GM04503 (cell line): Measurements from ENCODE around the gene PREX1.

Experiments used
- DNase-seq: peaks from one replicate; pipeline ENCODE4 v3.0.0-alpha.2; 2012; ENCODE audit warnings: low read depth

Gene PREX1

DNA sequence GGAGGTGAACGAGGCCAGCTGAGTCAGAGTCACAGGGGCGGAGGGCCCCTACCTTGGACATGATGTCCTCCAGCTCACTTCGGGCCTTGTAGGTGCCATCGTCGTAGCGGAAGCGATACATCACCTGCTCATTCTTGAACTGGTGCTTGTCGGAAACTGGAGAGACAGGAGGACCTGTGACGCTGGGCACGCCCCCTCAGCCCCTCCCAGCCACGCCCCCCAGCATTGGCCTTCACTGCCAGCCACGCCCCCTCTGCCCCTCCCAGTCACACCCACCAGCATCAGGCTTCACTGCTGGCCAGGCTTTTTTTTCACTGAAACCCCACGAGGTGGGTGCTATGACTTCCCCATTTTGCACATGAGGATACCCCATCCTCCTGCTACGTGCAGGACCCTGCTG, 148.2 kb downstream of the PREX1 start:
- no peak for DNase-seq

DNA sequence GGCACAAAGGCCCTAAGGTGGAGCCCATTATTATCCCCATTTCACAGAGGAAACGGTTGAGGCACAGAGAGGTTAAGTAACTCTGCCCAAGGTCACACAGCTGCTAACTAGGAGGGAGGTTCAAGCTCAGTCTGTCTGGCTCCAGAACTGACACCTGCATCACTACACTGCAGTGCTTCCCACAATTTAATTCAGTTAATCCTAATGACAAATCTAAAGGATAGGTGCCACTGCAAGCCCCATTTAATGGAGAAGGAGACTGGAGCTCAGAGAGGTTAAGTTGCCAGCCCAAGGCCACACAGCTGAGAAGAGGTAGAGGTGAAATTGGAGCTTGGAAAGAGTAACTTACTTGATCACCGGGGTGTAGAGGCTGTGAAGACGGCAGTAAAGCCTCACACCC, 148.8 kb downstream of the PREX1 start:
- no peak for DNase-seq

DNA sequence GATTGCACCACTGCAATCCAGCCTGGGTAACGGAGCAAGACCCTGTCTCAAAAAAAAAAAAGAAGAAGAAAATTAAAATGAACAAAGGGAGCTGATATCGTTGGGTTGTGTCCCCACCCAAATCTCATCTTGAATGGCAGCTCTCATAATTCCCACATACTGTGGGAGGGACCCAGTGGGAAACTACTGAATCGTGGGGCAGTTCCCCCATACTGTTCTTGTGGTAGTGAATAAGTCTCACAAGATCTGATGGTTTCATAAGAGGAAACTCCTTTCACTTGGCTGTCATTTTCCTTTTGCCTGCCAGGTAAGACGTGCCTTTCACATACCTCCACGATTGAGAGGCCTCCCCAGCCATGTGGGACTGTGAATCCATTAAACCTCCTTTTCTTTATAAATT, 149.4 kb downstream of the PREX1 start:
- no peak for DNase-seq

DNA sequence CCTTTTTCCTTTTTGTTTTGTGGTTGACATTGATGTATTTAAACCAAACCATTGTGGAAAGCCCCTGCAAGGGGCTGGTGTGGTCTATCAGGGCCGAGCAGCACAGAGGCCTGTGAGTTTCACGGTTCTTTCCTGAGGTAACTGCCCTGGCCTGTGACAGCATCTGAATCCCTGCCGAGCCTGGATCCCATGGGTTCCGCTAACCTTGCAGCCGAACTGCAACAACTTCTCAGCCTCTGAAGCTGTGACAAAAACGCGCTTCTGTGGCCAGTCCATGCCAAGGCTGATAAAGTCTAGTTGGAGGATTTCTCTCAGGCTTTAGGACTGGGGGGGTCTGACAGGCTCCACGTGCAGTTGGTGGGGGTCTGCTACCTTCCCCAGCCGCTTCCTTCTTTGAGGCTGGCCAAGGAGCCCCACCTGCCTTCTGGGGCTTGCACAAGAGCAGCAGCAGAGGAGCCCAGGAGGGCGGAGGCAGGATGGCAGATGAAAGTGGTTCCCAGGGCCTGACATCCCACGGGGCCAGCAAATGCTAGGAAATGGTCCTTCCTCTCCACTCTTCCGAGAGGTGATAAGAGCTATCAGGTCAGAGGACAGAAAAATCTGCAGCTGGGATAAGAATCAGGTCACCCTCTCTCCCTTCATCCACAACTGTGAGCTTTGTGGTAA, 150.9 kb downstream of the PREX1 start:
- DNase-seq: no peak

DNA sequence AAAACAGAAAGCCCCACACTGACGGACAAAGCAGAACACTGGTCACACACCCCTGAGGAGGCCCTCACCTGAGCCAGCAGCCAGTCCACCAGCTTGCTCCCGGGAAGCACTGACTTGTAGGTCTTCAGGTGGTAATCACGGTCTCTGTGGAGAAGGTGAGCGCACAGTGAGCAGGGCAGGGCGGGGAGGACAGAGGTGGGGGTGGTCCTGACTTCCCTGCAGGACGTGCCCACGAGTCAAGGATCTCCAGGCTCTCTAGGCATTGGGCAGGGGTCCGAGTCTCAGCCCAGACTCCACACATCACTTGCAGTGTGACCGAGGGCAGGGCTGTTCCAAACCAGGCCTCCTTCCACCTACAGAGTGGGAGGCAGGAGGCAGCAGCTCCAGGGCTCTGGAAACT, 151.7 kb downstream of the PREX1 start:
- no peak for DNase-seq

DNA sequence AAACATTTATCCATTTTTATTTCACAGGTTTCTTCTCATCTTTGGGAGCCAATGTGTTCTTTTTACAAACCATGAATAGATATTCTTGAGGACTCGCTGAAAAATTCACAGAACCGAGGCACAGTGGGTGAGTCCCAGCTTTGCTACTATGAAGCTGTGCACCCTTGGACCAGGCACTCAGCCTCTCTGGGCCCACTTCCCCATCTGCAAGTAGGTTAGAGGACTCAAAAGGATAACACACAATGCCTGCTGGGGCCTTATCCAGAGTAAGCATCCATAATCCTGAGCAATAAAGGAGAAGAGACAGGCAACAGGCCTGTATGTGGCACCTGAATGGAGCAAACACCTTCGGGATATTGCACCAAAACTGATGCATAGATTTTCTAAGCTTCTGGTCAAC, 153.3 kb downstream of the PREX1 start:
- no peak for DNase-seq

DNA sequence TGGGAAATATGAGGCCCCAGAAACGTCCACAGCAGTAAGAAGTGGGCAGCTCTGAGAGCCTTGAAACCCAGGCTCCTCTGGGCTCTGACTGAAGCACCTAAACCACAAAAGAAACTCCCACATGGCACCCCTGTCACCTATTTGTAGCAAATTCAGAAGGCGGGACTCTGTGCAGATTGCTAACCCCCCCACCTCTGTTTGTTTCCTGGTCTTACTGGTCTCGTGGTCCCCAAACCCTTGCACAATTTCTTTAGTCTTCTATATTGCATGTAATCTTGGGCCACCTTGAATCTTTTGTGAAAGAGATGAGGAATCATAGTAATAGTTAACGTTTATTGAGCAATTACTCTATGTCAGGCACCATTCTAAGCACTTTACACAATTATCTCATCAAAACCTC, 154.3 kb downstream of the PREX1 start:
- no peak for DNase-seq

DNA sequence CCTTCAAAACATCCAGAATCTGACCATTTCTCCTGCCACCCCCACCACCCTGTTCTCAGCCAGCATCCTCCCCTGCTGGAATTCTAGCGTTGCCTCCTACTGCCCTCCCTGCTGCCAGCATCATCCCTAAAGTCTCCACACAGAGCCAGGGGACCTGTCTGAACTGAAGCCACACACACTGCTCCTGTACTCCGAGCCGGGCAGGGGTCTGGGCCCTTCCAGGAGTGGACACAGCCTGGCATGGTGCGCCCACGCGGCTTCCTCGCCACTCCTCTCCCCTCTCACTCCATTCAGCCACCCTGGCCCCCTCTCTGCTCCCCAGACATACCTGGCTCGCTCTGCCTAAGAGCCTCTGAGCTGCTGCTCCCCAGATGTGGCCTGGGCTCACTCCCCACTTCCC, 155.5 kb downstream of the PREX1 start:
- no peak for DNase-seq

DNA sequence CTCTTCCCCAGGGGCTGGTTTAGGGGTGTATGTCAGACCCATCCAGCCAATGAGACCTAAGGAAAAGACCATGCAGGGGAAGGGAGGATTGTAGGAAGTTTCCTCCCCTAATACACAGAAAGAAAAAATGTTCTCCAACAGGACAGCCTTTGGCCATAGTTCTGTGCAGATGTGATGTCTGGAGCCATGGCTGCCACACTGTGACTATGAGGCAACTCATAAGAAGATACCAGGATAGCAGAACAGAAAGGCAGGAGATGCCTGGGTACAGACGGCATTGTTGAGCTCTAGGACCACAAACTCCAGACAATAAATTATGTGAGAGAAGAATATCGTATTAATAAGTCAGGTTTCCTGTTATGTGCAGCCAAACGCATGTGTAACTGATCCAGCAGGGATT, 156.7 kb downstream of the PREX1 start:
- no peak for DNase-seq

DNA sequence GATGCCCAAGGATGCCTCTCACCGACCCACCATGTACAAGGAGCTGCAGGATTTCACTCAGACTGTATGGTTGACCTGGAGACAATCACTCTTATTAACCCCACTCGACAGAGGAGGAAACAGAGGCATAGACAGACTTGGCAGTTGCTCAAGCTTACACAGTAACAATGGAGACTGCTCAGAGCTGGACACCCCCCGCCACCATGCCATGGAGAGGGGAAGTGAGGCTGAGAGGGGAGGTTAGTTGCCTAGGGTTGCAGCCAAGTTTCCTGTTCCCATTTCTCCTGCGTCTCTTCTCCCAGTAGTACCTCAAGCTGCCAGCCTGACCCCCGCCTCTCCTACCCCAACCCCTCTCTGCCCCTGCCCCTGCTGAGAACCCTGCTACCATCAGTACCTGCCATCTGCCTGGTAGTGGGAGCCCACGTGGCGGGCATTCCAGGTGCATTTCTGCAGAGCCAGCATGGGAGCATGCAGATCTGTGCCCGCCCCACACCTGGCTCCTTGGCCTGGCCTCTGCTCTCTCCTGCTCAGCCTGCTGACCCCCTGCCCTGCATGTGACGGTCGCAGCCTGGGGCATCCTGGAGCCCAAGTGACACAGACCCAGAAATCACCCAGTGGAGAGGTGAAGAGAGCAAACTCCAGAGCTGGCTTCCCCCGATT, 157.7 kb downstream of the PREX1 start:
- DNase-seq: no peak

DNA sequence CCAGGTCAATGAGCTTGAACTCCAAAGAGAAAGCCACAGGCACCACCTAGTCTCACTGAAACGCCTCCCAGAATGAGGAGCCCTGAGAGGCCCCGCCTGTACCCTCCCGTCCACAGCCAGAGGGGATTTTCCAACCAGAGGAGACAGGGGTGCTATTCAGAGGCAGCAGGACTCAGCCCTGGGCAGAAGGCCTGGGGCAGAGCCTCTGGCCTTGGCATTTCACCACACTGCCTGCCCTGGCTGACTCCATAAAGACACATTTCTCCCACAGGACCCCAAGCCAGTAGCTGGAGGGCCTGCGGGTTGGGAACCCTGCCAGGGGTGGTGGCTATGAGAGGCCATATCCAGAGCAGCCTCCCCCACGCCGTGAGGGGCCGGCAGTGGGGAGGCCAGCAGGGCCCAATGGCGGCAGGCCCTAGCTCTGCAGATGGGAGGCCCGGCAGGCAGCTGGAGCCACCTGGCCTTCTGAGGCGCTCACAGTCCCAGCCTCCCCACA, 159.3 kb downstream of the PREX1 start:
- no peak for DNase-seq

DNA sequence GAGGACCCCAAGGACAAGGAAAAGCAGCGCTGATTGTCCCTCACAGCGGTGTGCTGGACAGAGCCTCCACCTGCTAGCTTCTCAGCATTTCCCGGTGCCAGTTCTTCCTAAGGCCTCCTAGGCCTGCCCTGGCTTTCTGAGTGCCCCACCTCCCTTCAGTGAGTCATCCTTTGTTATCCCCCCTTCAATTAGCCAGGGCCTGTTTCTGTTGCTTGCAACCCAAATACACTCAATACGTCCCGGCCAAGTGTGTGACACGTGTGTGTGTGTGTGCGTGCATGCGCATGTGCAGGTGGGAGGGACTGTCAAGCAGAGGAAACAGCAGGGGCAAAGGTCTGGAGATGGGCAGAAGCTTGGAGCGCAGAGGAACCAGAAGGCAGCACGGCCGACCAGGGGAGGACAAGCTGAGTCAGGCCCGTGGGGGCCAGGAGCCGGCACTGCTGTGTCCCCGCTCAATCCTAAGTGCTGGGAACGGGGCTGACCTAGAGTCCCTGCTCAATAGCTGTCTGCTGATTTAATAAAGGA, 159.8 kb downstream of the PREX1 start:
- no peak for DNase-seq

DNA sequence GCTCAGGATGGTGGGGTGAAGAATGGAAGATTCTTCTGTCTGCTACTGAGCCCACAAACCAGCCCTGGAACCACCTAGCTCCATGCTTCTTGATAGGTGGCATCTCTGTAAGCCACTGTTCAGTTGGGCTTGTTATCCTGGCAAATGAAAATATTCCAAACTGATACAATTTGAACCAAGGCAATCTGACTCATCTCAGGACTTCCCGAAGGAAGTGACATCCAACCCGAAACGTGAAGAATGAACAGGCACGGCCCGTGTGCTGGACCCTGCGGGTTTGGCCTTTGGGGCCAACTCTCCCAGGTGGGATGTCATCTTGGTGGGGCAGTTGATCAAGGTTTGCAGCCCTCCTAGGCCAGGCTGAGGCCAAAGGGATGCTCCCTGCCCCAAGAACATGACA, 160.3 kb downstream of the PREX1 start:
- DNase-seq: no peak

DNA sequence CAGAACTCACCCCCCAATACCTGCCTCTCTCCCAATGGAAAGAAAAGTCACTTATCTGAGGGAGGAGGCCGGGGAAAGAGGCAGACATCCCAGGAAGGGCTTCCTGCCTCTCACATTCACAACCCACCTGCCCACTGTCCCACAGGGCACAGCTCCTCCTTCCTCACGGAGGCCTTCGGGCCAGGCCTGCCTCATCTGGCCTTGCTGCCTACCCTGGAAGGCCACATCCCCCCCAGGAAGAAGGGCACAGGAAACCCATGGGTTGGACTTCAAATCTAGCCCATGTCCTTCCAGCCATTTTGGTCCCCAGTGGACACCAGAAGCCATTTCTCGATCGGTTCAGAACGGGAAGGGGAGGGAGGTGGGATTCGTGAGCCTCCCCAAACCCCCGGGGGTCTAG, 162.0 kb downstream of the PREX1 start:
- no peak for DNase-seq

DNA sequence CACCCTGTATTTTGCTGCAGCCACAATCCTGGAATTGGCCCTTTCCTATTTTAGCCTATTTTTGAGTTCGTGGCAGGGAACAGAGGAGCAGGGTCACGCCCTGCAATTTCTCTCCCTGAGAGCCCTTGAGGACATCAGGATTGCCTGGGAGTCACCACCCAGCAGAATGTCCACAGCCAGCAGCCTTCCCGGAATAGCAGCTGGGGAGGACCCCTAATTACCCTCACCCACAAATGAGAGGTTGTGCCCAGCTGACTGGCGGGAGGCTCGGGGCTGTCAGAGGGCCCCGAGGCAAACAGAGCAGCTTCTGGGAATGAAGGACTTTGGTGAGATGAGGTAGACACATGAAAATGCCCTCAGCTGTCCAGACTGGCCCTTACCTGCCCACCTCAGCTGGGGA, 165.1 kb downstream of the PREX1 start:
- DNase-seq: no peak

DNA sequence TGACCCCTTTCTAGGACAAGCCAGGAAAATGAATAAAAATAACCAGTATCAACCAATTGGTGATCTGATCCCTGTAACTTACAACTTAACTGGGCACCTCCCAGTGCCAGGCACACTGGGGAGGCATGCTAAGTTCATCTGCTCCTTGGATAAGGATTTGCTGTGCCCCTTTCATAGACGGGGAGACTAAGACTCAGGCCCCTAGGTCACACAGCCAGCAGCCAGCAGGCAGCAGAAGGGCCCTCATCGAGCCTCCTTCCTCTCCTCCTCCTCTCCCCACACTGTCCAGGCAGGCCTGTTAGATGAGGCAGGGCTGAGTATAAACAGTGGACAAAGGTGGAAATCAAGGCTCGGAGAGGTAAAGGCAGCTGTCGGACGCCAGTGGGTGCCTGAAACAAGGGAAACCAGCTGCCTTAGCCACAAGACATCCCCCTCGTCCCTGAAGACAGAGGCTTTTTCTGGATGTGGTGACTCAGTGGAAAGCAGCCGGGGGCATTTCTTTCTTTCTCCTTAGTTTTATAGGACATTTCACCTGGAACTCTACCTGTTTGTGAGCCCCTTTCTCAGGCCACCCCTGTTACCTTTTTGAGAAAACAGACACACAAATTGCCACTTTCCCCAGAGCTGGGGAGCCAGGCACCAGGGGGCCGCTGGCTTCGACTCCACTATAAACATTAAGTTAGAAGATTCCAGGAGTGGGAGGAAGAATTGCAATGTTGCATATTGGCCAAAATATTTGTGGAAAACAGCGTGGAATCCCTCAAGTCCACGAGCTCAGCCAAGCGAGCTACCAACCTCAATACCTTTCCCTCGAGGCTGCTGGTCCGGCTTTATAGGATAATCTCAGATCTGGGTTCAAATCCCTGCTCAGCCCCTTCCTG, 166.0 kb downstream of the PREX1 start:
- DNase-seq: no peak

DNA sequence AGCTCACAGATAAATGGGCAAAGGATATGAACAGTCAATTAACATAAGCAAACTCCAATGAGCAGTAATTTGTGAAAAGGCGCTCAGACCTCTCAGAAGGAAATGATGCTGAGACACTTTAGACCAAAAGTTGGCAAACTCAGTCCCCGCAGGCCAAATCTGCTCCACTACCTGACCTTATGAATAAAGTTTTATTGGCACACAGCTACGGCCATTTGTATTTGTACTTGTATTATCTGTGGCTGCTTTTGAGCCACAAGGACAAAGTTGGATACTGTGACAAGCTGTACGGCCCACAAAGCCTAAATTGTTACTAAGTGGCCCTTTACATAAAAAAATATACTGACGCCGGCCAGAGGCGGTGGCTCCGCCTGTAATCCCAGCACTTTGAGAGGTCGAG, 167.0 kb downstream of the PREX1 start:
- DNase-seq: no peak

DNA sequence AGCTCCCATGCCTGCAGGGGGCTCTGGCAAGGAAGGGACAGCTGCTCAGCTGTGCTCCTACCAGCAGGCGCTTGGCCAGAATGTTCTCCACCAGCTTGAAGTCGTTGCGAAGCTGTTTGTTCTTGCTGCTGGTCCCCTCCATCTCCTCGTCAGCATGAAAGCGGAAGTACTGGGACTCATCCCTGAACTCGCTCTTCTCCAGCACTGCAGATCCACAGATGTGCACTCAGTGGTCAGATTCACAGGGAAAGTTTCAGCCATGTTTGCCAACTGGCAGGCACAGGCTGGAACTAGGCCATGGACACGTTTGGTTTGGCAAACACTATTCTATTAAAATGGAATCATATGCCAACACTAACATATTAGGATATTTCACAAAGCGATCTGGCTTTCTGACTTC, 167.9 kb downstream of the PREX1 start:
- no peak for DNase-seq

DNA sequence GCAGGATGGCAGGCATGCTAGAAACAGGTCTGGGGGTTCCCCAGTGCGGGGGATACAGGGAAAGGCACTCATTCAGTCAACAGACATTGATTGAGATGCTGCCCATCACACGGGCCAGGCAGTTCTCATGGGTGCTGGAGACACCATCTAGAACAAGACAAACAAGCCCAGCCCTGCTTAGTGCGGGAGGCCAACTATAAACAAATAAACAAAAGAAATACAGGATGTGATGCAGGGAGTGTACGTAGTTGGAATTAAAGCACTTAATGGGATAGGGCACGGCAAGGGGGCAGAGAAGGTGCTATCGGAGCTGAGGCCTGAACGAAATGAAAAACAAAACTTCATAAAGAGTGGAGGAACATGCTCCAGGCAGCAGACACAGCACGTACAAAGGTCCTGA, 169.3 kb downstream of the PREX1 start:
- DNase-seq: no peak

DNA sequence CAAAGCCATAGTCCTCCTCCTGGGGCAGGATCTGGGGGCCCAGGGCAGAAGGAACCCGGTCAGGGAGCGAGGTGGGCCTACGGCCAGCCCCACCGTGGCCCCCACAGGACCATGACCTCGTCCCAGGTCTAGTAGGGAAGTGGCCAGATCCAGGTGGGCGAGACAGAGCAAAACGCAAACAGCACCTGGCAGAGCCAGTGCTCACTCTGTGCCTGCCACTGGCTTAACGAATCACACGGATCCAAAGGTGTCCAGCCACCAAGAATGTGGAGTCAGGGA, 169.7 kb downstream of the PREX1 start:
- no peak for DNase-seq

DNA sequence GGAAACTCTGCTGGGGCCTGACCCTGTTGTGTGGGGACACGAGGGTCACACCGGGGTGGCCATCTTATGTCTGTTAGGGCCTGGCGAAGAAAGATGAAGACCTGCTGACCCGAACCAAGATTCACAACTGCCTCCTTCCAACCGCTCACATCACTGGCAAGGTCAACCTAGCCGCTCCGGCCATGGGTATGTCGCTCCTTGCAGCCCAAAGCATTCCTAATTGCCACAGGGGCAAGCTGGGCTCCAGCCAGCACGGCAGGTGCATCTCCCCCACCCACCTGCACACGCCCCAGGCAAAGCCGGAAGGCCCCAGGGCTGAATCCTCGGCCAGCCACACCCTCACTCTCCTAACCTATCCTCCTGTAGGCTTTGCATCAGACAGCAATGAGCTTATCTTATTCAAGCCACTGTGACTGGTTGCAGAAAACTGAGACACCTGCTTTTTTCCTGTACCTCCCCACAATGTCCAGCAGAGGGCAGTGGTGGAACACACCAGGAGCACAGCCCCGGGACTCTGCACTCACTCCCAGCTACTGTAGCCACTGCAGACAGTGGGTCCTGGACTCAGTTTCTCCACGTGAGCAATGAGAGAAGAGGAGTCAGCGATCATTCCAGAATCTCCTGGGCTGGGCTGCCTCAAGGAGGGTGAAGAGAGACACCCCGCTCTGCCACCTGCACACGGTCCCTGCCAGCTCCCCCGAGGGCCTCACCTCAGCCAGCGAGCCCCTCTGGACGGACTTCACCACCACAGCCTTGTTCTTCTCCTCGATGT, 170.2 kb downstream of the PREX1 start:
- no peak for DNase-seq

DNA sequence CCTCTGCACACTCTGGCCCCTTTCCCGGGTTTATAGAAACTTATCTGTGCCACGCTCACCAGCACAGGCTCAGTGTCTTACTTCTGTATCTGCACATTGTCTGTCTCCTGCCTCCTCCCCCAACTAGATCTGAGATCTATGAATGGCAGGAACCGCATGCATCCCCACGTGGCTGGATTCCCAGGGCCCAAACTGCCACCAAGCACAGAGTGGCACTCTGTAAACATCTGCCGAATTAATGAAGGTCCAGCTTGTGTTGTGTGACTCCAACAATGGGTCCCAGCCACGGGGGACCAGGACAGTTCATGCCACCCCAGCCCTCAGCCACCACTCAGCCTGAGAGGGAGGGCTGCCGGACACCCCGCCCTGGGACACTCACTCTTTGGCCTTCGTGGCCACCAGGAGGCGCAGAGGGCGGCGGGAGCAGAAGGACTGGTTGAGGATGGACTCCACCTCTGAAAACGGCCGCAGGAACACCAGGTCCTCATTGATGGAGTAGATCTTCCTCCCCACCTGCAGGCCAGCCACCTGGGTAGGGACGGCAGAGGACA, 171.1 kb downstream of the PREX1 start:
- no peak for DNase-seq
